SK-N-SH treated with all-trans-retinoic acid at 6 μM for 48 hours (cell line): ENCODE measurements around the gene BABAM2.

Experiments used
- ATAC-seq: fragments of 200-7000 bp; cut with Tn5 transposase; 3 replicates; pipeline ENCODE4 v1.9.1; 2020; ENCODE audit warnings: mild to moderate bottlenecking, moderate library complexity
- ESRRG ChIP-seq: fragments of 250-450 bp; sonication (Bioruptor Pico); IDR thresholded peaks from 2 replicates; pipeline ENCODE4 v1.6.1; 2021; ENCODE audit warnings: mild to moderate bottlenecking
- GLIS3 ChIP-seq: fragments of 250-450 bp; sonication (Bioruptor Pico); IDR thresholded peaks from 2 replicates; pipeline ENCODE4 v1.5.0; 2020; ENCODE audit warnings: mild to moderate bottlenecking, moderate library complexity
- ISL1 ChIP-seq: fragments of 250-450 bp; sonication (Bioruptor Pico); IDR thresholded peaks from 2 replicates; pipeline ENCODE4 v2.1.2; 2022; ENCODE audit warnings: mild to moderate bottlenecking, moderate library complexity
- OSR1 ChIP-seq: fragments of 250-450 bp; sonication (Bioruptor Pico); IDR thresholded peaks from 2 replicates; pipeline ENCODE4 v1.8.0; 2022; ENCODE audit warnings: moderate library complexity, mild to moderate bottlenecking, inconsistent platforms
- RARB ChIP-seq: fragments of 250-450 bp; sonication (Bioruptor Pico); IDR thresholded peaks from 2 replicates; pipeline ENCODE4 v1.8.0; 2021; ENCODE audit warnings: mild to moderate bottlenecking, moderate library complexity
- SNAI2 ChIP-seq: fragments of 250-450 bp; sonication (Bioruptor Pico); IDR thresholded peaks from 2 replicates; pipeline ENCODE4 v1.5.0; 2020; ENCODE audit warnings: mild to moderate bottlenecking, moderate library complexity
- TCF4 ChIP-seq: fragments of 250-450 bp; sonication (Bioruptor Pico); IDR thresholded peaks from 2 replicates; pipeline ENCODE4 v1.8.0; 2021; ENCODE audit warnings: mild to moderate bottlenecking, moderate library complexity, borderline replicate concordance
- ZC3H10 ChIP-seq: fragments of 250-450 bp; sonication (Bioruptor Pico); IDR thresholded peaks from 2 replicates; pipeline ENCODE4 v1.5.1; 2021; ENCODE audit warnings: mild to moderate bottlenecking, moderate library complexity
- ZFP3 ChIP-seq: fragments of 250-450 bp; sonication (Bioruptor Pico); IDR thresholded peaks from 2 replicates; pipeline ENCODE4 v1.5.0; 2020; ENCODE audit warnings: mild to moderate bottlenecking, moderate library complexity
- ZFP30 ChIP-seq: fragments of 450-650 bp; formaldehyde crosslinking; IDR thresholded peaks from 2 replicates; pipeline ENCODE4 v1.5.0; 2022; ENCODE audit warnings: mild to moderate bottlenecking, moderate library complexity
- ZNF565 ChIP-seq: fragments of 450-650 bp; formaldehyde crosslinking; conservative IDR thresholded peaks from 2 replicates; pipeline ENCODE4 v1.5.0; 2020; ENCODE audit warnings: low read depth, mild to moderate bottlenecking, moderate library complexity
- ZNF70 ChIP-seq: fragments of 450-650 bp; formaldehyde crosslinking; IDR thresholded peaks from 2 replicates; pipeline ENCODE4 v1.5.0; 2020; ENCODE audit warnings: mild to moderate bottlenecking, moderate library complexity
- ZNF8 ChIP-seq: fragments of 450-650 bp; formaldehyde crosslinking; IDR thresholded peaks from 2 replicates; pipeline ENCODE4 v1.5.0; 2020; ENCODE audit warnings: mild to moderate bottlenecking, moderate library complexity
- TF ChIP-seq, protein P1 (sequence below): fragments of 250-450 bp; sonication (Bioruptor Pico); IDR thresholded peaks from 2 replicates; pipeline ENCODE4 v1.5.1; 2020; ENCODE audit warnings: low read depth, mild to moderate bottlenecking, moderate library complexity
- TF ChIP-seq, protein P2 (sequence below): fragments of 250-450 bp; sonication (Bioruptor Pico); IDR thresholded peaks from 2 replicates; pipeline ENCODE4 v1.8.0; 2021; ENCODE audit warnings: low read depth, mild to moderate bottlenecking, moderate library complexity, borderline replicate concordance
- TF ChIP-seq, protein P3 (sequence below): fragments of 250-450 bp; sonication (Bioruptor Pico); IDR thresholded peaks from 2 replicates; pipeline ENCODE4 v1.8.0; 2020; ENCODE audit warnings: mild to moderate bottlenecking, moderate library complexity, borderline replicate concordance
- TF ChIP-seq, protein P4 (sequence below): fragments of 250-450 bp; sonication (Bioruptor Pico); IDR thresholded peaks from 2 replicates; pipeline ENCODE4 v1.5.0; 2020; ENCODE audit warnings: mild to moderate bottlenecking, moderate library complexity
- TF ChIP-seq, protein P5 (sequence below): fragments of 250-450 bp; sonication (Bioruptor Pico); IDR thresholded peaks from 2 replicates; pipeline ENCODE4 v1.5.1; 2021; ENCODE audit warnings: mild to moderate bottlenecking, moderate library complexity

The BABAM2 gene

DNA sequence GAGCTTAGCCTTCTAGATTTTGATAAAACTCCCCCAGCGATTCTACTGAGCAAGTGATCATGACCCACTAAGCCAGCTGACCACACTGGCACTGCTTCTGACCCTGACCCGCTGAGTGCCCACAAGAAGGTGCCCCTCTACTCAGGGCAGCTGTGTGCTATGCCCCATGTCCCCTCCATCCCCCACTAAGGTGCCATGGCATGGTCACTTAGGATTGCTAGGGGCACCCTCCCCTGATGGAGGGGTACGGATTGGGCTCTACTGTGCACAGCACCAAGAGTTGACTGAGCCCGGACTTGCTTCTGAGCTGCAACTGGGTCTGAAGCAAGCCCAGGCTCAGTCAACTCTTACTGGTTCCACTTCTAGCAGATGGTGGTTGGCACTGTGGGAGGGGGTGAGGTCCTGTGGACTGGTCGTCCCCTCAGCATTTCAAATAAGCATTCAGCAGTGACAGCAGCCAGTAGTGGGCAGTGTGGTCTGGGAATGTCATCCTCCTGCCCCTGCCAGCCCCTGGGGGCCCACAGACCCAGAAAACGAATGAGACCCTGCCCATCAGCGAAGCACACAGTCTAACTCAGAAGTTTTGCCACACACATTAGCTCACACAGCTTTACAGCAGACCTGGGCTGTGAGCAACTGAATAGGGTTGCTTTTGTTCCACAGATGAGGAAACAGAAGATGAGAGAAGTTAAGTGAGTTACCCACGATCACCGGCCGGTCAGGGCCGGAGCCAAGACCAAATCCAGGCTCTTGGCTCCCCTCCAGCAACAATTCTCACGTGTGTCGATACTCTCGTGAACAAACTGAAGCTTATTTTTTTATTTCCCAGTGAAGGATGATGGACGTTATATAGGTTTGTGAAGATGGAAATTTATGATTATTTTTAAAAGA is 450.0 kb downstream of the BABAM2 start:
- no peak for ATAC-seq
- TF ChIP-seq, protein P1, sequence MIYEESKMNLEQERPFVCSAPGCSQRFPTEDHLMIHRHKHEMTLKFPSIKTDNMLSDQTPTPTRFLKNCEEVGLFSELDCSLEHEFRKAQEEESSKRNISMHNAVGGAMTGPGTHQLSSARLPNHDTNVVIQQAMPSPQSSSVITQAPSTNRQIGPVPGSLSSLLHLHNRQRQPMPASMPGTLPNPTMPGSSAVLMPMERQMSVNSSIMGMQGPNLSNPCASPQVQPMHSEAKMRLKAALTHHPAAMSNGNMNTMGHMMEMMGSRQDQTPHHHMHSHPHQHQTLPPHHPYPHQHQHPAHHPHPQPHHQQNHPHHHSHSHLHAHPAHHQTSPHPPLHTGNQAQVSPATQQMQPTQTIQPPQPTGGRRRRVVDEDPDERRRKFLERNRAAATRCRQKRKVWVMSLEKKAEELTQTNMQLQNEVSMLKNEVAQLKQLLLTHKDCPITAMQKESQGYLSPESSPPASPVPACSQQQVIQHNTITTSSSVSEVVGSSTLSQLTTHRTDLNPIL = no peak

DNA sequence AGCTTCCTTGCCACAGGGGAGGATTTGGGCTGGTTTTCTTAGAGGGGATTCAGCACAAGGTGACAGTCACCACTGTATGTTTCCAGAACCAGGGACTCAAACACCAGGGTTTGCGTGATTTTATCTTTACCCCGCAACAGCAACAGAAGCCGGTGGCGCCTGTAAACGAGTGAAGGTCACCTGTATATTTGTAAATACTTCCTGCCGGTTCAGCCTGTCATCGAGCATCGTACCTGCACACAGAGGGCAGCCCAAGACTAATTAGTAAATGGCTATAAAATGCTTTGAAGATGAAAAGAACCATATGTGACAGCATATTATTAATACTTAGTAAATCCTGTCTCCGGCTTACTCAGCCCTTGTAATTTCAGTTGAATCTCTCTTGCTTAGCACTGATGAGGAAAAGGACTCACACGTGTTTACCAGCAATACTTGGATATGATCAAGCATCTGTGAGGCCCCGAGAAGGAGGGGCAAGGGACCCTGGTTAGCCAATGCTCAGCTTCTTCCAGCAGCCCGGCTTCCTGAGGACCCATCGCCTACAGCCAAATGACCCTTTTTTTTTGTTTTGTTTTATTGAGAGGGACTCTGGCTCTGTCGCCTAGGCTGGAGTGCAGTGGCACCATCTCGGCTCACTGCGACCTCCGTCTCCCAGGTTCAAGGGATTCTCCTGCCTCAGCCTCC is 450.8 kb downstream of the BABAM2 start:
- no peak for ATAC-seq
- no peak for TF ChIP-seq ZC3H10 (CRISPR knock-in tag)
- no peak for TF ChIP-seq ZNF8 (CRISPR knock-in tag)
- TF ChIP-seq TCF4 (CRISPR knock-in tag) = no peak
- TF ChIP-seq, protein P2, sequence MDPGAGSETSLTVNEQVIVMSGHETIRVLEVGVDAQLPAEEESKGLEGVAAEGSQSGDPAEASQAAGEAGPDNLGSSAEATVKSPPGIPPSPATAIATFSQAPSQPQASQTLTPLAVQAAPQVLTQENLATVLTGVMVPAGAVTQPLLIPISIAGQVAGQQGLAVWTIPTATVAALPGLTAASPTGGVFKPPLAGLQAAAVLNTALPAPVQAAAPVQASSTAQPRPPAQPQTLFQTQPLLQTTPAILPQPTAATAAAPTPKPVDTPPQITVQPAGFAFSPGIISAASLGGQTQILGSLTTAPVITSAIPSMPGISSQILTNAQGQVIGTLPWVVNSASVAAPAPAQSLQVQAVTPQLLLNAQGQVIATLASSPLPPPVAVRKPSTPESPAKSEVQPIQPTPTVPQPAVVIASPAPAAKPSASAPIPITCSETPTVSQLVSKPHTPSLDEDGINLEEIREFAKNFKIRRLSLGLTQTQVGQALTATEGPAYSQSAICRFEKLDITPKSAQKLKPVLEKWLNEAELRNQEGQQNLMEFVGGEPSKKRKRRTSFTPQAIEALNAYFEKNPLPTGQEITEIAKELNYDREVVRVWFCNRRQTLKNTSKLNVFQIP (CRISPR knock-in tag) = no peak
- no peak for TF ChIP-seq ESRRG (CRISPR knock-in tag)
- TF ChIP-seq, protein P3, sequence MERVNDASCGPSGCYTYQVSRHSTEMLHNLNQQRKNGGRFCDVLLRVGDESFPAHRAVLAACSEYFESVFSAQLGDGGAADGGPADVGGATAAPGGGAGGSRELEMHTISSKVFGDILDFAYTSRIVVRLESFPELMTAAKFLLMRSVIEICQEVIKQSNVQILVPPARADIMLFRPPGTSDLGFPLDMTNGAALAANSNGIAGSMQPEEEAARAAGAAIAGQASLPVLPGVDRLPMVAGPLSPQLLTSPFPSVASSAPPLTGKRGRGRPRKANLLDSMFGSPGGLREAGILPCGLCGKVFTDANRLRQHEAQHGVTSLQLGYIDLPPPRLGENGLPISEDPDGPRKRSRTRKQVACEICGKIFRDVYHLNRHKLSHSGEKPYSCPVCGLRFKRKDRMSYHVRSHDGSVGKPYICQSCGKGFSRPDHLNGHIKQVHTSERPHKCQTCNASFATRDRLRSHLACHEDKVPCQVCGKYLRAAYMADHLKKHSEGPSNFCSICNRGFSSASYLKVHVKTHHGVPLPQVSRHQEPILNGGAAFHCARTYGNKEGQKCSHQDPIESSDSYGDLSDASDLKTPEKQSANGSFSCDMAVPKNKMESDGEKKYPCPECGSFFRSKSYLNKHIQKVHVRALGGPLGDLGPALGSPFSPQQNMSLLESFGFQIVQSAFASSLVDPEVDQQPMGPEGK = no peak
- TF ChIP-seq ZNF70 (CRISPR knock-in tag) = no peak
- TF ChIP-seq, protein P4, sequence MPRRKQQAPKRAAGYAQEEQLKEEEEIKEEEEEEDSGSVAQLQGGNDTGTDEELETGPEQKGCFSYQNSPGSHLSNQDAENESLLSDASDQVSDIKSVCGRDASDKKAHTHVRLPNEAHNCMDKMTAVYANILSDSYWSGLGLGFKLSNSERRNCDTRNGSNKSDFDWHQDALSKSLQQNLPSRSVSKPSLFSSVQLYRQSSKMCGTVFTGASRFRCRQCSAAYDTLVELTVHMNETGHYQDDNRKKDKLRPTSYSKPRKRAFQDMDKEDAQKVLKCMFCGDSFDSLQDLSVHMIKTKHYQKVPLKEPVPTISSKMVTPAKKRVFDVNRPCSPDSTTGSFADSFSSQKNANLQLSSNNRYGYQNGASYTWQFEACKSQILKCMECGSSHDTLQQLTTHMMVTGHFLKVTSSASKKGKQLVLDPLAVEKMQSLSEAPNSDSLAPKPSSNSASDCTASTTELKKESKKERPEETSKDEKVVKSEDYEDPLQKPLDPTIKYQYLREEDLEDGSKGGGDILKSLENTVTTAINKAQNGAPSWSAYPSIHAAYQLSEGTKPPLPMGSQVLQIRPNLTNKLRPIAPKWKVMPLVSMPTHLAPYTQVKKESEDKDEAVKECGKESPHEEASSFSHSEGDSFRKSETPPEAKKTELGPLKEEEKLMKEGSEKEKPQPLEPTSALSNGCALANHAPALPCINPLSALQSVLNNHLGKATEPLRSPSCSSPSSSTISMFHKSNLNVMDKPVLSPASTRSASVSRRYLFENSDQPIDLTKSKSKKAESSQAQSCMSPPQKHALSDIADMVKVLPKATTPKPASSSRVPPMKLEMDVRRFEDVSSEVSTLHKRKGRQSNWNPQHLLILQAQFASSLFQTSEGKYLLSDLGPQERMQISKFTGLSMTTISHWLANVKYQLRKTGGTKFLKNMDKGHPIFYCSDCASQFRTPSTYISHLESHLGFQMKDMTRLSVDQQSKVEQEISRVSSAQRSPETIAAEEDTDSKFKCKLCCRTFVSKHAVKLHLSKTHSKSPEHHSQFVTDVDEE (CRISPR knock-in tag) = no peak
- TF ChIP-seq RARB (CRISPR knock-in tag) = no peak
- TF ChIP-seq, protein P5, sequence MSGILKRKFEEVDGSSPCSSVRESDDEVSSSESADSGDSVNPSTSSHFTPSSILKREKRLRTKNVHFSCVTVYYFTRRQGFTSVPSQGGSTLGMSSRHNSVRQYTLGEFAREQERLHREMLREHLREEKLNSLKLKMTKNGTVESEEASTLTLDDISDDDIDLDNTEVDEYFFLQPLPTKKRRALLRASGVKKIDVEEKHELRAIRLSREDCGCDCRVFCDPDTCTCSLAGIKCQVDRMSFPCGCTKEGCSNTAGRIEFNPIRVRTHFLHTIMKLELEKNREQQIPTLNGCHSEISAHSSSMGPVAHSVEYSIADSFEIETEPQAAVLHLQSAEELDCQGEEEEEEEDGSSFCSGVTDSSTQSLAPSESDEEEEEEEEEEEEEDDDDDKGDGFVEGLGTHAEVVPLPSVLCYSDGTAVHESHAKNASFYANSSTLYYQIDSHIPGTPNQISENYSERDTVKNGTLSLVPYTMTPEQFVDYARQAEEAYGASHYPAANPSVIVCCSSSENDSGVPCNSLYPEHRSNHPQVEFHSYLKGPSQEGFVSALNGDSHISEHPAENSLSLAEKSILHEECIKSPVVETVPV (CRISPR knock-in tag) = no peak
- TF ChIP-seq ISL1 (CRISPR knock-in tag) = no peak
- TF ChIP-seq GLIS3 (CRISPR knock-in tag) = no peak
- TF ChIP-seq ZFP3 (CRISPR knock-in tag) = no peak
- no peak for TF ChIP-seq ZNF565
- TF ChIP-seq ZFP30 (CRISPR knock-in tag) = no peak
- TF ChIP-seq SNAI2 (CRISPR knock-in tag) = no peak
- TF ChIP-seq OSR1 (CRISPR knock-in tag) = no peak

DNA sequence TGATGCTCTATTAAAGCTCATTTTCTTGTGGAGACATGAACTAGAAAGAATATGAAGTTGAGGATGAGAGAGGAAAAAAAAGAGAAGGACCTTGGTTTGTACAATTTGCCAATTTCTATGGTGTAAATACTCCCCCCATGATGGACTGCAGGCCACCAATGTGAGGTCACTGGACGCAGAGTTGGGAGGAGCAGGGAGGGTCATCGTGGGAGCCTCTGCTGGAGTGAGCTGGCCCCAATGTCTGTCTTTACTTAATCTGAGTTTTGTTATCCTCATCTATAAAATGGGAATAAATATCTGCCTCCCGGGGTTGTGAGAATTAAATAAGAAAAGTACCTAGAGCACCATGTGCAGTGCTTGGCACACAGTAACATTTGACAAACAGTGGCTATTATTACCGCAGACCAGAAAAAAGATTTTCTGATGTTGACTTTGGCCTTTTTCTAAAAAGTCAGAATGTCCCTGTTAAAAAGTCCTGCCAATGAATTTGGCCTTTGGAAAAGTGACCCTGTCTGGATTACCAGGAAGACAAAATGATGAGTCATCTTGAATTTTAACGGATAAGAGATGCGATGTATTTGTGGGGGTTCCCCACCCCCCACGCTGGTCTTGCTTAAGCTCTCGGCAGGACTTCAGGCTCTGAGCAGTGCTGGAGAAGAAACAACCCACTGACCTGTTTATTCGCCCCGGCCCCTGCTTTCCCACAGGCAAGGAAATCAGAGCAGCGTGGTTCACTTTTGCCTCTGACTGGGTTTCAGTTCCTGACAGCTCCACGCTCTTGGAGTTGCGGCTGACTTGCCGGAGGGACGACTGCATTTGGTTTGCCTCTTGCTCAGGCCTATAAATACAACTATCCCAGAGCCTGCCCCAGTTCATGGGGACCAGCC is 451.8 kb downstream of the BABAM2 start:
- peak; percentile 18; the same call in 2 of the 3 replicates for ATAC-seq
- peak; percentile 33; the same call in 1 of the 2 replicates for TF ChIP-seq ISL1 (CRISPR knock-in tag)
- TF ChIP-seq, protein P2 (CRISPR knock-in tag) = no peak
